DMS114 treated with DMSO at 0.1 percent for 48 hours (cell line): ENCODE results near the gene BCKDK.
"Not testable (repeated sequence)": the region's sequence is repeated elsewhere in the genome, so short reads cannot be mapped to it uniquely, and the experiment has no call there.

Experiments used
- DNase-seq: peaks from one replicate; lab custom pipeline; 2025; ENCODE audit not compliant: unreplicated experiment; lab: John Stamatoyannopoulos, UW

The BCKDK gene

DNA sequence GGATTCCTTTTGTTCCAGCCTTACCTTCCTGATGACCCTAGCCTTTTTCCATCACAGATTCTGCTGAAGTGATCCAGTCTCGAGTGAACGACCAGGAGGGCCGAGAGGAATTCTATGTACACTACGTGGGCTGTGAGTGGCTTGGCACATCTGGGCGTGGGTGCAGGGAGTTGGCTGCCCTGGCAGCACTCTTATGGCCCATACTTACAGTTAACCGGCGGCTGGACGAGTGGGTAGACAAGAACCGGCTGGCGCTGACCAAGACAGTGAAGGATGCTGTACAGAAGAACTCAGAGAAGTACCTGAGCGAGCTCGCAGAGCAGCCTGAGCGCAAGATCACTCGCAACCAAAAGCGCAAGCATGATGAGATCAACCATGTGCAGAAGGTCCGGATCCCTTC lies 11.9 kb downstream of the BCKDK start:
- DNase-seq = no peak

DNA sequence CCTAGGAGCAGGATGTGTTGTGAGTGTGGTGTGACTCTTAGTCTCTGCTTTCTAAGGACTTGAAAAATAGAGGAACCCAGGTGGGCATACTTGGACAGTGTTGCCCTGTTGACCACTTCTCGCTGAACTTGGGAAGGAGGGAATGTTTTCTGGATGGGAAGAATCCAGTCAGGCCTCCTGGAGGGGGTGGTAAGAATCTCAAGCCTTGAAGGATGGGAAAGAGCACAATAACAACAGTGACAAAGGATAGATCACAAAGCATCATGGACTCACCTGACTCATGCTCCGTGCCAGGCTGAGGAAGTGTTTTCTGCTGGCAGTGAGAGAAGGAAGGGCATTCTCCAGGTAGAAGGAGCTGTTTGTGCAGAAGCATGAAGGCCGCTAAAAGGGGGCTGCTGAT lies 17.7 kb downstream of the BCKDK start:
- no peak for DNase-seq

DNA sequence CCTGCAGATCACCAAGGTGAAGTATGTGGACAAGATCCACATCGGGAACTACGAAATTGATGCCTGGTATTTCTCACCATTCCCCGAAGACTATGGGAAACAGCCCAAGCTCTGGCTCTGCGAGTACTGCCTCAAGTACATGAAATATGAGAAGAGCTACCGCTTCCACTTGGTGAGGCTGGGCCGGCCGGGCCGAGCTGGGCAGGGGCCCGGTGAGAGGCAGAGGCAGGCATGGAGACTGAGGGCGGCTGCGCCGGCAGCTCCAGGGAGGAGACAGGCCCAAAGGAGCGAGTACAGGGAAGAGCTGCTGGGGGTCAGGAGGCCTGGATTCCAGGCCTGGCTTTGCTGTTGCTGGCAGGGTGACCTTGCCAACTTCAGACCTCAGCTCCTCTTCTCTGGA lies 19.0 kb downstream of the BCKDK start:
- DNase-seq = no peak

DNA sequence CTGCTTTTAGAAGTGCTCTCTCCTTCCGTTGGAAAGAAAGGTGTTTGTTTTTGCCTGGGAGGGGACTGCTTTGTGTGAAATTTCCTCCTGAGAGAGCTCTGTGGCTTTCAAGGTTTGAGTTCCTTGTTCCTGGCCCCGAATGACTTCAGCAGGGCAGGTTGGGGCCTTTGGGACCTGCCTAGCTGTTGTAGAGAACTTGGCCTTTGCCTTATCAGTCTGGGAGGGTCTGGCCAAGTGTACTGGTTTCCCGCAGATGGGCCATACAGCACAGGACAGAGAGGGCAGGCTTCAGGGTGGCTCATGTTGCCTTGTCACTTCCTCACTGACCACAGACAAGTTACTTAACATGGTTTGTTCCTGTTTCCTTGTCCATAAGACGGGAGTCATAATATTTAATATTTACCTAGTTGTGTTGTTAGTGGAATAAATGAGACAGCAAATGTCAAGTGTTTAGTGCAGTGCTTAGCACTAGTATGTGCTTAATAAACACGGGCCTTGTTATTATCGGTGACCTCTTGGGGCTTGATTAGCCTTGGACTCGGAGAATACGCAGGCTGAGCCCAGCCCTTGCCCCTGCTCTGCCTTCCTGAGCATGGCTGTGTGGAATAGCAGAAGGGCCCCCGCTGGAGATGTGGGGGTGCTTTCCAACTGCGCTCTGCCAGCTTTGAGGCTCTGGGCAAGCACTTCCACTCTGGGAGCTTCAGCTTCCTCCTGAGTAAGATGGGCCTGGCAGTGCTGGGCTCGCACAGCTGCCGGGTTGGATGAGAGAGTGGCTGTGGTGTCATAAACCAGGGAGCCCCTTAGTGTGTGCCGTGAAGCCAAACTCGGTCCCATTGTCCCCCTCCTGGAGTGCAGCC lies 20.8 kb downstream of the BCKDK start:
- DNase-seq = no peak

DNA sequence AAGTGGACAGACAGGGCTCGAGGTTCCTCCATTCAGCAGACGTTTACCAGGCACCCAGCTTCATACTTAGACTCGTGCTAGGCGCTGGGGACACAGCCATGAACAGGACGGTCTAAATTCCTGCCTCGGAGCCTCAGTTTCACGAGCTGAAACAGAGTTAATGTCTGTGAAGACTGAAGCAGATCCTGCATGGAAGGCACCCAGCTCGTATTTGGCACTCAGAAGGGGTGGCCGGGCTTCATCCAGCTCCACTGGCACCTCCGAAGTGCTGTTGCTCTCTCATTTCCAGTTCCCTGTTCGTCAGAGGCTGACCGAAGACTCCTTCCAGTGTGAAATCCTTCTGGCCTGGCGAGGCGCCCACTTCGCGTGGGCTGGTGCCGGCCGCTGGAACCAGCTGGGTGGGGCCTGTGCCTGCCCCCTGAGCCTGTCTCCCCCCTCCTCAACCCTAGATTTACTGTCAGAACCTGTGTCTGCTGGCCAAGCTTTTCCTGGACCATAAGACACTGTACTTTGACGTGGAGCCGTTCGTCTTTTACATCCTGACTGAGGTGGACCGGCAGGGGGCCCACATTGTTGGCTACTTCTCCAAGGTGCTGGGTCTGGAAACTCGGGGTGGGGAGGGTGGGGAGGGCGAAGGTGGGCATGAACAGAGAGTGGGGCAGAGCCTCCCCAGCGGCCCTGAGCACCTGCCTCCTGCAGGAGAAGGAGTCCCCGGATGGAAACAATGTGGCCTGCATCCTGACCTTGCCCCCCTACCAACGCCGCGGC lies 21.6 kb downstream of the BCKDK start:
- DNase-seq = no peak

DNA sequence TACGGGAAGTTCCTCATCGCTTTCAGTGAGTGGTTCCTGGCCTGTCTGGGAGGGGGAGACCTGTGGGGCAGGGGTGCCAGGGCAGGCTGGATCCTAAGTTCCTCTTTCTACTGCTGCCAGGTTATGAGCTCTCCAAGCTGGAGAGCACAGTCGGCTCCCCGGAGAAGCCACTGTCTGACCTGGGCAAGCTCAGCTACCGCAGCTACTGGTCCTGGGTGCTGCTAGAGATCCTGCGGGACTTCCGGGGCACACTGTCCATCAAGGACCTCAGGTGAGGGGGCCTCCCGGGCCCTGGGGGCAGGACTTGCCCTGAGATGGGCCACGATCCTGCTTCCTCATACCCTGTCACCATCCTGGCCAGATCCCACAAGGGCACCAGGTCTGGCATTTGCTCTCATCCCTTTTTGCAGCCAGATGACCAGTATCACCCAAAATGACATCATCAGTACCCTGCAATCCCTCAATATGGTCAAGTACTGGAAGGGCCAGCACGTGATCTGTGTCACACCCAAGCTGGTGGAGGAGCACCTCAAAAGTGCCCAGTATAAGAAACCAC lies 22.2 kb downstream of the BCKDK start:
- no peak for DNase-seq

DNA sequence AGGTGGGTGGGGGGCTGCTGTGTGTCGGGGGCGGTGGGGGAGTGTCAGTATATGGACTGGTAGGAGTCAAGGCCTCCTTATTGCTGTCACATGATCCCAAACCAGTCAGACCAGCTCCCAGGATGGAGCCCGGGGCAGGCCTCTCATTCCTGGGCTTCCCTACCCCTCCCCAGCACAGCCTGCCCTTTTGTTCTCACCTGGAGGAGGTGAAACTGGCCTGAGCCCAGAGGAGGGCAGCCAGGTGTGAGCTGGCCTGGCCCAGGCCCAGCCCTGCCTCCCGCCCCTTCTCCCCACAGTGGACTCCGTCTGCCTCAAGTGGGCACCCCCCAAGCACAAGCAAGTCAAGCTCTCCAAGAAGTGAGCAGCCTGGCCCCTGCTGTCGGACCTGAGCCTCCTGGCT lies 22.7 kb downstream of the BCKDK start:
- no peak for DNase-seq

DNA sequence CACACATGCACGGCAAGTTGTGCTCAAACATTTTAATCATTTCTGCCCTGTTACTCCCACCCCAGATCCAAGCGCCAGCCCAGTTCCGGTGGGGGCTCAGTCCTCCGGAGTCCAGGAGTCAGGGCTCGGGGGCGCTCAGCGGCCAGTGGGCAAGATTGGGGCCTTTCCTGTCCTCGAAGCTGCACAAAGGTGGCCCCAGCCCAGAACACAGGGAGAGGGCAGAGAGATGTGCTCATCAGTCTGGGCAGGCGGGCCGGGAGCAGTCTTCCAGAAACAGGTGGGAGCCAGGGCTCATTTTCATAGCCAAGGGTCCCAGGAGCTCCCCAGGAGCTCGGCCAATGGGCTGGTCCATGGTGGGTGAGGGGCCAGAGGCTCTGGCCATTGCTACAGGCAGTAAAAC lies 23.2 kb downstream of the BCKDK start:
- DNase-seq = no peak

DNA sequence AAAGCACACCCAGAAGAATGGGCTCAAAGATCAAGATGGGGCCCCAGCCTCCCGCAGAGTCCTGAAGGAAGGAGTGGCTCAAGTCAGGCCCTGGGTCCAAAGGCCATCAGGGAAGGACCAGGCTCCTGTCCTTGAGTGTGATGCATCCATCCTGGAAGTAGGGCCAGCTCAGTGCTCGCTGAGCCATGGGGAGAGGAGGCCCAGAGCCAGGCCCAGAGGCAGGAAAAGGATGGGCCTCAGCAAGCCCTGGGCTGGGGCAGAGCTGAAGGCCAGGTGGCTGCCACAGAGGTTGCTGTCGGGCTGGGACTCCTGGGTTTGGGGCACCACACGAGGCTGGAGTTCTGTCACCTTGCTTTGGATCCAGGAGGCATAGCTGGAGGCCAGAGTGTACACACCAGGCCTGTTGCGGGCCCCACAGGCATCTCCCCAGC lies 23.7 kb downstream of the BCKDK start:
- no peak for DNase-seq

DNA sequence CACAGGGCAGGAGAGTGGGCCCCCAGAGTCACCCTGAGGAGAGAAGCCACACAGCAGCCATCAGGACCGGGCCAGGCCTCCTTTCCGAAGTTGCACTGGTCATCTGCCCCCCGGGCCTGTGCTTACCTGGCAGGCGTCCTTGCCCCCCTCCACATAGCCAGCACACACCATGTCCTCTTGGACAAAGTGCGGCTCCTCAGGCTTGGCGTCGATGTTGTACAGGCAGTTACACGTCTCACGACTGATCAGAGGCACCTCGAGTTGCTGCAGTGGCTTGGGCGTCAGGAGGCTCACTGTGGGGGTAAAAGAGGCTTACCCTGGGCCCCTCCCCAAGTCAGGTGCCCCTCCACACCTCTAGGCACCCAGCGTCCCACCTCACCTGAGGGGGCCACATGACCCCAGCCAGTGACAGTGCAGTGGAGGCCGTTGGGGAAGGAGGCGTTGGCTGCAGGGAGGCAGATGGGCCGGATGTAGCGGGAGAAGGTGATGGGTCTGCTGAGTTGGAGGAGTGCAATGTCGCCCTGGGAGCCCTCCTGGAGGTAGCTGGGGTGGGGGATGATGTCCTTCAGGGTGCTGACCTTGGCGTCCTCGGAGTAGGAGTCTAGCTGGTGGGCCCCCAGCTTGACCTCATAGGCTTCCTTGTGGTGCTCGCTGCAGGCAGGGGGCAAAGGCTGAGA lies 24.3 kb downstream of the BCKDK start:
- no peak for DNase-seq

DNA sequence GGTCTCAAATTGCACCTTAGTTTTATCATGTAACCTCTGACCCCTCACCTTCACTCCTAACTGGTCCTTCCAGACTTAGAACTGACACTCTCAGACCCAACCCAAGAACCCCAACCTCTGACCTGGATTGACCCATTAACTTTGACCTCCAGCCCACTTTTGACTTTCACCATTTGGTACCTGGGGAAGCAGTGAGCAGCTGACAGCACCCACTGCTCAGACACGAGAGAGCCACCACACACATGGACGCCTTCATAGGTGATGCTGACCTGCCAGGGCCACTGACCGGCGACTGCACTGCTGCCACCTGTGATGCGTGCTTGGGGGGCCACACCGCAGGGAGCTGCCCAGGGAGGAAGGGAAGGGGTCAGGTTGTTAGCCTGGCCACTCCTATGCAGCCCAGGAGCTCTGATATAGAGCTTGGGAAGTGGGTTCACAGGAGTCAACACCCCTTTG lies 24.9 kb downstream of the BCKDK start:
- no peak for DNase-seq

DNA sequence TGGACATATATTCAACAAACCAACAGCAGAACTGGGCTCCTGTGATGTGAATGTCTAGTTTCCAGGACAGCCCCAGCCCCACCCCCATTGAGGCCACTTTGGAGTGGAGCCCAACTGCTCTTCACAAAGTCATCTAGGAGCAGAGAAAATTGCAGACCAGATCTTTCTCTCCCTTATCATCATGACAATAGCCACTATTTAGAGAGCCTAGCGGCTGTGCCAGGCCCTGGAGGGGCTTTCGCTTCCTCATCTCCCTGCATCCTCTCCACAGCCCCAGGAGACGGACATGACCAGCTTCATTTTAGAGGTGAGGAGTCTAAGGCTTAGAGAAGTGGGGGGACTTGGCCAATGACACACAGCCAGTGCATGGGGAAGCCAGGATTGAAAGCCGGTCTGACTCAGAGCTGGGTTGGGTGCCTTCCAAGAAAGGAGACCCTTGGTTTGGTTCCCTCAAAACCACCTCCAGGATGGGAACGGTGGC lies 25.9 kb downstream of the BCKDK start:
- DNase-seq = no peak

DNA sequence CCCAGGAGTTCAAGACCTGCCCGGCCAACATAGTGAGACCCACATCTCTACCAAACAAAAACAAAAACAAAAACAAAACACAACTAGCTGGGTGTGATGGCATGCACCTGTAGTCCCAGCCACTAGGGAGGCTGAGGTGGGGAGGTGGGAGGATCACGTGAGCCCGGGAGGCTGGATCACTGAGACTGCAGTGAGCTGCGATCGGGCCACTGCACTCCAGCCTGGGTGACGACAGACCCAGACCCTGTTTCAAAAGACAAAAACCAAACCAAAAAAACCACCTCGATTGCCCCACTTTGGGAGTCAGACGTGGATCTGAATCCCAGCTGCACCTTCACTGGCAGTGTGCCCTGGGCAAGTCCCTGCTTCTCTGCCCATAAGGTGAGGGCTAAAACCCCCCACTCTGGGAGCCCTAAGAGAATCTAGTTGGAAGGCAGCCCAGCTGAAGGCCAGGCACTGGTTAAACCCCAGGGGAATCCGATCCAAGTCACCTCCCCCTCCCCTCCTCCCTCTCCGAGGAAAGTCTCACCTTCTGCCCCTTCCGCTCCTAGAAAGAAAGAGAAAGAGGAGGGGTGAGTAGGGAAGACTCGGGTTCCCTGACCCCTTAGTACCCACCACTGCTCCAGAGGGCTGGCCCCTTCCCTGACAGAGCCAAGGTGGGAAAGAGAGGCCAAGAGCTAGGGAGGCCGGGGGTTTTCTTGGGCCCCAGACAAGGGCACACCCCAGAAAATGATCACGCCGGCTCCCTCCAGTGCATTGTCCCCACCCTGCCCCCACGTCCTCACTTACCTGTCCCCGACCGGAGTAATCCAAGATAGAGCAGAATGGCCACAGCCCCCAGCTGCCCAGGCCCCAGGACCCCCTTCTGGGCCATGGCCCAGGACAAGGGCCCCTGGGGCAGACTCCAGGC lies 26.7 kb downstream of the BCKDK start:
- no peak for DNase-seq

DNA sequence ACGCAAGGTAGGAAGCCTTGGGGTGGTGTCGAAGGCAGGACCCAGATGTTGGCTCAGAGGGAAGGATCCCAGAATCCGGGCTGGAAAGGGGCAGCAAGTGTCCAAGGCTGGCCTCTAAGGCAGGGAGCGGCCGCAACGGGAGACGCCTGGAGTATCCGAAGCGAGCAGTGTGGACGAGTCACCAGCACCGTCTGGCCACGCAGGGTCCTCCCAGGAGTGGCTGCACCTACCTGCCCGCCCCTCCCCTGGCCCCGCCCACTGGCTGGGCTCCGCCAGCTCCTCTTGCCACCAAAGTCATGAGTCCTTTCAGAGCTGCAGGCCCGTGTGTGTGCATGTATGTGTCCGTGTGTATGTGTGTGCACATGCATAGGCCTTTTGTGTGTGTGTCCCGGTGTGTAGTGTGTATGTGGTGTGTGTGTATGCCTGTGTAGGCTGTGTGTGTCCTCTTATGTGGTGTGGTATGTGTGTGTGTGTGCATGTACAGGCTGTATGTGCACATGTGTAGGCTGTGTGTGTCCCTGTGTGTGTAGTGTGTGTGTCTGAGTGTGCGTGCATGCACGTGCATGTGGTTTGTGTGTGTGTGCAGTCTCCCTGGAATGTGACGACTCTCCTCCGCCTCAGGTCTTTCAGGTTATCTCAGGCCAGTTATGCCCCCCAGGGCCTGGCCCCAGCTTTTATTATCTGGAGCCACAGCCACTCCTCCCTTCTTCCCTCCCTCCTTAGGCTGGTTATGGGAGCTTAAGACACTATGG lies 27.5 kb downstream of the BCKDK start, which contains the start of gene PRSS8:
Gene PRSS8 (minus strand): TSS at position 193 of the 752 bp plus-strand sequence. CDS start 229 bp downstream, outside the sequence.
- no peak for DNase-seq

DNA sequence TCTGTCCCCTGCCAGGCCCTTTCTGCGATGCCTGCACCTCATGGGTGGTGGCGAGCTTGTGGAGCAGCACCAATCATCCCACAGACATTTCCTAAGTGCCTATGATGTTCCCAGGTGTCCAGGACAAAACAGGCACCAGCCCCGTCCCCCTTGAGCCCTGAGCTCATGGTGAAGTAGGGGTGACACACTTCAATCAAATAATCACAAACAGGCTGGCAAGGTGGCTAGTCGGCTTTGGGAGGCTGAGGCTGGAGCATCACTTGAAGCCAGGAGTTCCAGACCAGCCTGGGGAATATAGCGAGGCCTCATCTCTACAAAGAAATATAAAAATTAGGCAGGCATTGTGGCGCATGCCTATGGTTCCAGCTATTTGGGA lies 28.1 kb downstream of the BCKDK start:
- DNase-seq = no peak

DNA sequence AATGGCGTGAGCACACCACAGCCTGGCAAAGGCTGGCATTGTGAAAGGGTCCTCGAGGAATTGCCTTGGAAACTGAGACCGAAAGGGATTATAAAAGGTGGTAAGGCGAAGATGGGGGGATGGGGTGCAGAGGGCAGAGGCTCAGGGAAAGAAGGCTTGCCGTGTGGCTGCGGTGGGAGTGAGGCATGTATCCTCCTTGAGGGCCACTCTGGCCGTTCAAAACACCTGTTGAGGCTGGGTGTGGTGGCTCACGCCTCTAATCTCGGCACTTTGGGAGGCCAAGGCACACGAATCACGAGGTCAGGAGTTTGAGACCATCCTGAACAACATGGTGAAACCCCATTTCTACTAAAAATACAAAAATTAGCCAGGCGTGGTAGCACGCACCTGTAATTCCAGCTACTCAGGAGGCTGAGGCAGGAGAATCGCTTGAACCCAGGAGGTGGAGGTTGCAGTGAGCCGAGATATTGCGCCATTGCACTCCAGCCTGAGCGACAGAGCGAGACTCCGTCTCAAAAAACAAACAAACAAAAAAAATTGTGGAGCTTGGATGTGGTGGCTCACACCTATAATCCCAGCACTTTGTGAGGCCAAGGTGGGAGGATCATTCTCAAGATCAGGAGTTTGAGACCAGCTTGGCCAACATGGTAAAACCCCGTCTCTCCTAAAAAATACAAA lies 28.8 kb downstream of the BCKDK start:
- not testable (repeated sequence) for DNase-seq

DNA sequence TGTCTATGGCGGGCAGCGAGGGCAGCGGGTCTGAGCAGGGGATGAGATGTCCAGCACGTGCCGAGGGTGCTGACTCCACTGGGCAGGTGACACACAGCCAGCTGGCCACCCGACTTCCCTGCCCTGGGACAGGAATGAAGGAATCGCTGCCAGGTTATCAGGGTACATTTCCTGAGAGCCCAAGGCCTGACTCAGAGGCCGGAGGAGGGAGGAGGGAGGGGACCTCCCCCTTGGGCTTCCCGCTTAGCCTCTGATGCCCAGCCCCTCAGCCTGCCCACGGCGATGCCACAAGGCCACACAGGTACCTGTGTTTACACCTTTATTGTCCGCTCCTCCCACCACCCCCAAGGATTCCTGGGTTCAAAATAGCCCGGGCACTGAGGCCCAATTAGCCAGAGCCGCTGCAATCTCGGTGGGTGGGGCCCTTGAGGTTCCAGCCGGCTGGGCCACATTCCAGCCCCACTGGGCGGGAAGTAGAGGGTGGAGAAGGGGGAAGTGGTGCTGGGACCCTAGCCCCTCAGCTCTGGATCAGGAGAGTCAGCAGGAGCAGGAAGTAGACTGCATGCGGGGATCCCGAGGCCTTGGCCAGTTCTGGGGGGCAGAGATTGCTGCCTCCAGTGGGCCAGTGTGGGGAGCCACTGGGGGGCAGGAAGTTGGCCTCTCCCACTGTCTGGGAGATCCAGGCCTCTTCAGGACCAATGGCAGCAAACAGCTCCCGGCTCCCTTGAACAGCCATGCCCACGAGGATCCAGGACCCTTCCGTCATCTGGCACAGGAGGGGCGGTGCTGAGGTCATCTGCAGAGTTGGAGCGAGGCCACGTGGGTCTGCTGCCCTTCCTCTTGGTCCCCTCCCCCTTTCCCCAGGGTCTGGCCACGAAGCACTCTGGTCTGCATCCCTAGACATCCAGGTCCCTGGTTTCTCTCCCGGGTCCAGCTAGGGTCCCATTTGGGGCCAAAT lies 30.7 kb downstream of the BCKDK start:
- no peak for DNase-seq

DNA sequence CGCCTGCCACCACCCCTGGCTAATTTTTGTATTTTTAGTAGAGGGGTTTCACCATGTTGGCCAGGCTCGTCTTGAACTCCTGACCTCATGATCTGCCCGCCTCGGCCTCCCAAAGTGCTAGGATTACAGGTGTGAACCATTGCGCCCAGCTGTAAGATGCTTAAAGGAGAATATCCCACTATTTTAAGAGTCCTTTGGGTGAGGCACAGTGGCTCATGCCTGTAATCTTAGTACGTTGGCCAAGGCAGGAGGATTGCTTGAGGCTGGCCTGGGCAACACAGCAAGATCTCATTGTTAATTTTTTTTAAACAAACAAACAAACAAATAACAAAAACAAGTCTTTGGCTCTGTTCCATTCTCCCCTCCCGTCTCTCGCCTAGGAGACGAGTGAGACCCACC lies 32.9 kb downstream of the BCKDK start:
- DNase-seq = not testable (repeated sequence)
